SH-SY5Y (cell line): ENCODE results near the gene GIPC3.

ENCODE experiments used
- GATA2 ChIP-seq: IDR thresholded peaks from 2 replicates; pipeline ENCODE4 v1.6.1; 2011; ENCODE audit warnings: mild to moderate bottlenecking, low read depth, low read length
- GATA3 ChIP-seq: IDR thresholded peaks from 2 replicates; pipeline ENCODE4 v1.6.1; 2011; ENCODE audit warnings: low read depth, mild to moderate bottlenecking, low read length, moderate library complexity

- TF ChIP-seq GATA2 (no peak), GATA3 (no peak)
Observed at GRCh38 chr19:3578390-3578789, 6.9 kb upstream of the GIPC3 start.
